Keratinocyte (primary cell): Measurements from ENCODE around the gene CATSPERE. TPM values are rescaled to one million over a fixed set of nuclear protein-coding genes. Genes with fewer than 3 reads are reported as not detected.

Experiments
- DNase-seq: peaks from one replicate; pipeline ENCODE4 v3.0.0-alpha.2; 2011; ENCODE audit warnings: low read depth, missing footprints, low spot score
- FAIRE-seq: peaks from 2 replicates; lab custom pipeline; 2011; peaks lifted over from hg19 to GRCh38; lab: Jason Lieb, UNC
- H2AFZ ChIP-seq: 2 replicates; pipeline ENCODE4 v1.6.0; 2012; ENCODE audit warnings: low read length, control low read depth, inconsistent platforms; ENCODE audit not compliant: control insufficient read depth
- H3K27ac ChIP-seq: 2 replicates; pipeline ENCODE4 v1.5.1; 2011; ENCODE audit warnings: low read length; ENCODE audit not compliant: control insufficient read depth, insufficient read depth
- H3K27me3 ChIP-seq: 3 replicates; pipeline ENCODE4 v1.6.0; 2011; ENCODE audit warnings: low read length; ENCODE audit not compliant: control insufficient read depth, insufficient read depth; ENCODE audit errors: extremely low read depth
- H3K36me3 ChIP-seq, 2 experiments: 2 replicates in 1 of 2; 3 replicates in 1 of 2; pipeline ENCODE4 v1.5.1; 2011; ENCODE audit warnings: low read length in 2 of 2, mild to moderate bottlenecking in 1 of 2; ENCODE audit not compliant: control insufficient read depth in 2 of 2, insufficient read depth in 2 of 2; ENCODE audit errors: extremely low read depth in 1 of 2
- H3K4me1 ChIP-seq: 3 replicates; pipeline ENCODE4 v1.5.1; 2011; ENCODE audit warnings: low read length; ENCODE audit not compliant: control insufficient read depth, insufficient read depth; ENCODE audit errors: extremely low read depth
- H3K4me2 ChIP-seq: 3 replicates; pipeline ENCODE4 v1.6.0; 2011; ENCODE audit warnings: low read depth, low read length; ENCODE audit not compliant: control insufficient read depth, insufficient read depth; ENCODE audit errors: extremely low read depth
- H3K4me3 ChIP-seq, 3 experiments: fragments of 200-600 bp in 1 of 3; sonication (generic) in 1 of 3; 2 replicates in 2 of 3; 3 replicates in 1 of 3; pipeline ENCODE4 v1.5.1; 2011 to 2016; ENCODE audit warnings: low read length in 3 of 3, mild to moderate bottlenecking in 3 of 3, control low read depth in 2 of 3, inconsistent platforms in 1 of 3, low read depth in 1 of 3, mixed read lengths in 1 of 3, mixed run types in 1 of 3, moderate library complexity in 1 of 3; ENCODE audit not compliant: control insufficient read depth in 2 of 3, insufficient read depth in 2 of 3; ENCODE audit errors: extremely low read depth in 1 of 3
- H3K79me2 ChIP-seq: 2 replicates; pipeline ENCODE4 v1.6.0; 2012; ENCODE audit warnings: low read length; ENCODE audit not compliant: control insufficient read depth, insufficient read depth
- H3K9ac ChIP-seq: 3 replicates; pipeline ENCODE4 v1.6.0; 2011; ENCODE audit warnings: low read length; ENCODE audit not compliant: control insufficient read depth, insufficient read depth; ENCODE audit errors: extremely low read depth
- H3K9me1 ChIP-seq: 3 replicates; pipeline ENCODE4 v1.6.0; 2011; ENCODE audit warnings: low read length; ENCODE audit not compliant: control insufficient read depth, insufficient read depth; ENCODE audit errors: extremely low read depth
- H3K9me3 ChIP-seq: 2 replicates; pipeline ENCODE4 v1.5.1; 2012; ENCODE audit warnings: low read depth, low read length; ENCODE audit not compliant: control insufficient read depth
- H4K20me1 ChIP-seq: 3 replicates; pipeline ENCODE4 v1.6.0; 2011; ENCODE audit warnings: low read length; ENCODE audit not compliant: control insufficient read depth, insufficient read depth; ENCODE audit errors: extremely low read depth
- CTCF ChIP-seq, 3 experiments: IDR thresholded peaks in 1 of 3; conservative IDR thresholded peaks in 1 of 3; optimal IDR thresholded peaks in 1 of 3; 2 replicates in 2 of 3; 3 replicates in 1 of 3; pipeline versions ENCODE3 to v1.5.1; 2011; ENCODE audit warnings: low read length in 3 of 3, mild to moderate bottlenecking in 3 of 3, moderate library complexity in 2 of 3, control low read depth in 1 of 3, inconsistent platforms in 1 of 3; ENCODE audit not compliant: insufficient read depth in 2 of 3; ENCODE audit errors: extremely low read depth in 1 of 3
- EZH2 ChIP-seq: IDR thresholded peaks from one replicate; pipeline ENCODE4 v1.6.1; 2012; ENCODE audit warnings: inconsistent platforms, mild to moderate bottlenecking, low read length, moderate library complexity
- dilution Hi-C: fragments of 300-500 bp; cut with MboI; formaldehyde crosslinking; loops from one replicate; pipeline ENCODE4 v1.7.0; 2020; ENCODE audit warnings: low sequenced_read_pairs; ENCODE audit not compliant: extremely low pct_ligation_motif_present
- polyA plus RNA-seq, 5 experiments: library from polyadenylated mRNA; depleted of rRNA in 3 of 5; stranded (reverse) in 3 of 5; stranded (forward) in 1 of 5; unstranded in 1 of 5; fragments of >200 nt; gene quantifications; 1 replicate in 1 of 5; 2 replicates in 3 of 5; 3 replicates in 1 of 5; pipeline versions ENCODE4 v1.2.1 to v1.2.3, GENCODE V29; 2011 to 2012; ENCODE audit warnings: missing spikeins in 2 of 5, low read depth in 1 of 5, low replicate concordance in 1 of 5

CATSPERE gene
- polyA plus RNA-seq, 1 donor (not counting 4 experiments of a cell fraction or from before 2014, with no cell fraction given) = 0.42 TPM

GRCh38 chr1:244654108-244655038 is 193.3 kb downstream of the CATSPERE start:
- peak overlapping the region; percentile 79 to 95 (median 93) for H3K4me3 ChIP-seq
- H3K4me1 ChIP-seq = peaks cover 8% of the 10 kb centered on the region
- peaks cover under 1 to 4% of the 10 kb centered on the region in 2 experiments for H3K36me3 ChIP-seq
- H3K27ac ChIP-seq = peak overlapping the region; percentile 83
- dilution Hi-C loops = no loop called here
- peak overlapping the region; percentile 91 for H3K9ac ChIP-seq
- FAIRE-seq (no peak), DNase-seq (no peak)
- H3K79me2 ChIP-seq = peaks cover 57% of the 10 kb centered on the region
- peaks cover 4% of the 10 kb centered on the region for H4K20me1 ChIP-seq
- H3K4me2 ChIP-seq = peak overlapping the region; percentile 77
- no peaks in the 10 kb centered on the region for H3K27me3 ChIP-seq
- H2AFZ ChIP-seq = peak overlapping the region; percentile 62
- no peaks in the 10 kb centered on the region for H3K9me3 ChIP-seq
- no peaks in the 10 kb centered on the region for H3K9me1 ChIP-seq
- no peak for TF ChIP-seq CTCF (optimal IDR thresholded peaks at IDR 0.05 in 1 of 3, IDR thresholded peaks at IDR 0.05 in 1 of 3, conservative IDR thresholded peaks at IDR 0.05 in 1 of 3; ENCODE audit: extremely low read depth in 1 of 3, insufficient read depth in 2 of 3, low read length in 3 of 3)
- no peak for TF ChIP-seq EZH2

DNA sequence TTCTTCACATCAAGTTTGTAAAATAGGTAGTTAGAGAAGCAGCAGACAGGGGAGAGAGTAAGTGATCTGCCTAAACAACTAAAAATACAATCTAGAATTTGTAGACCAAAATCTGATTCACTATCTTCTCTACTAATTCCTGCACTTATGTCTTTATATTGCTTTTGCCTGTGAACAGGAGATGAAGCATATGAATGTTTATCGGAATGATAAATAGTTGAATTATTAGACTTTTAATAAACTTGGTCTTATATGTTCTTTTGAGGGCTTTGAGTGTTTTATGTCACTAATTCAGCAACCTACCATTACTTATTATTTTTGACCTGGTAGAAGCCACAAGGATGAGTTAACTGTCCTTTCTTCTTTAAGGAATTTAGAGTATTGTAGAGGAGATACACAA is 194.1 kb downstream of the CATSPERE start:
- peaks cover 66% of the 10 kb centered on the region for H3K79me2 ChIP-seq
- peaks cover 8% of the 10 kb centered on the region for H3K4me1 ChIP-seq
- no peak overlapping the region for H3K9ac ChIP-seq
- no peak overlapping the region for H3K27ac ChIP-seq
- H3K4me2 ChIP-seq = peak overlapping the region; percentile 77
- FAIRE-seq (no peak), DNase-seq (no peak)
- no peaks in the 10 kb centered on the region for H3K9me3 ChIP-seq
- peaks cover 4% of the 10 kb centered on the region for H4K20me1 ChIP-seq
- H3K4me3 ChIP-seq = peak overlapping the region in 1 of 3 experiments; percentile 95
- H3K36me3 ChIP-seq = peaks cover 4% of the 10 kb centered on the region in 2 experiments
- no peak for TF ChIP-seq CTCF (optimal IDR thresholded peaks at IDR 0.05 in 1 of 3, IDR thresholded peaks at IDR 0.05 in 1 of 3, conservative IDR thresholded peaks at IDR 0.05 in 1 of 3; ENCODE audit: extremely low read depth in 1 of 3, insufficient read depth in 2 of 3, low read length in 3 of 3)
- no peaks in the 10 kb centered on the region for H3K27me3 ChIP-seq
- H2AFZ ChIP-seq = no peak overlapping the region
- dilution Hi-C loops = no loop called here
- no peaks in the 10 kb centered on the region for H3K9me1 ChIP-seq
